Activated CD4-positive, alpha-beta T cell treated with anti-CD3 and anti-CD28 coated beads for 24 hours (primary cell): Measurements from ENCODE around the gene CNPY1.

ENCODE experiments used
- DNase-seq, 2 donors: peaks; one replicate each; pipeline ENCODE4 v3.0.0-alpha.2; 2020; ENCODE audit warnings: low read depth in 2 of 2

CNPY1 gene

DNA sequence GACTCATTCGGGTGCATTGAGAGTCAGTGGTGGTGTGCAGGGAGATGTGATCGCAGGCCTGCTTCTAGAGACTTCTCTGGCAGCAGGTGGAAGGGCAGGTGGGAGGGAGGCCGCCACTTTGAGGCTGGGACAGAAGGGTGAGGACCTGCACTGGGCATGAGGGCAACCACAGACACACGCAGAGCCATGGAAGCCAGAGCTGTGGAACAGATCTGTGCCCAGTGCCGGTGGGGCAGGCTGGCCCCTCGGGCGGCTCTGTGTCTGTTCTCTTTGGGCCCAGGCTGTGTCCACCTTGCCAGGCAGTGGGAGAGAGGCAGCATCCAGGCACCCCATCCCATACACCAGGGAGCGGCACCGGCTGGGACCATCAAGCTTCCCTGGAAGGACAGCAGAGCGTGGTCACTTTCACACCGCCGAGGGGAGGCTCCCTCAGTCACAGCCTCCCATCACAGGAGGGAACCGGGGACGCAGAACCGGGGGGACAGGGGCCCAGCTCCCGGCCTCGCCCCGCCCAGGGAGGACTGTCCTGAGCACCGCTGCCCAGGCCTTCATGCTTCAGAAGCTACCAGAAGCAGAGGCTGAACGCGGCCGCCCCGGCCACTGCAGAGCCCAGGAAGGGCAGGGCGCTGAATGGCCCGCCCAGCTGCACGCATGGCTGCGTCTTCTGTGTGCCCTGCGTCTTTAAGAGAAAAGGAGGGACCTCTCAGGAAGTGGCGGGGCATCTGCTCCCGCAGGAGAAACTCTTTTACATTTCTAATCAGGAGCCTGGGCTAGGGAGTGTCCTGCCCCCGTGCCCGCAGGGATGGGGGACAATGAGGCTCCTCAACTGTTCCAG lies 56.3 kb downstream of the CNPY1 start:
- no peak for DNase-seq

DNA sequence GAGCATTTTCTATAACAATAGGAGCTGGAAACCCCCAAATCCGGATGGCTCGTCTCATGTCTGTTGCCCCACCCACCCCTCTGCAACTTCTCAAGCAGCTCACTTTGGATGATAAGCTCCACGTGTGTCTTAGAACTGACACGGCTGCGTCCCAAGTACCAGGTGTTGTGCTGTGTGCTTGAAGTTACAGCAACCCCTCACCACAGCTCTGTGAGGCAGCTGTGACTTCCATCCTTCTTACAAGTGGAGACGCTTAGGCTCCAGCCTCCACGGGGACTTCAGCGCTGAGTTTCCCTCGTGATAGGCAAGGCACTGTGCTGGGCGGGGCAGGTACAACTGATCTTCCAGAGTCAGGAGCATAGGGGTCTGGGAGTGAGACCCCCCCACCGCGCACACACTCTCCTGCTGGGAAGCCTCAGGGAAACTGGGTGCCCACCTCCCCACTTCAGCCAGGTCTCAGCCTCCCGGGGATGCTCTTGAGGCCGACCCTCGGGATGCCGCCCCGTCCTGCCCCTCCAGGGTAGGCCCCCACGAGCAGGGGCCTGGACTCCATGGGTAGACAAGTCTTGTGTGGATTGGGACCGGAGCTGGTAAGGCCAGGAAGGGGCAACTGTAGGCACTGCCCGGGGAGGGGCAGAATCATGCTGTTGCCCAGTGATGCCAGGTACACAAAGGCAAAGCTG lies 57.1 kb downstream of the CNPY1 start:
- no peak for DNase-seq

GRCh38 chr7:155488483-155489127 lies 57.8 kb downstream of the CNPY1 start:
- DNase-seq, result no peak

DNA sequence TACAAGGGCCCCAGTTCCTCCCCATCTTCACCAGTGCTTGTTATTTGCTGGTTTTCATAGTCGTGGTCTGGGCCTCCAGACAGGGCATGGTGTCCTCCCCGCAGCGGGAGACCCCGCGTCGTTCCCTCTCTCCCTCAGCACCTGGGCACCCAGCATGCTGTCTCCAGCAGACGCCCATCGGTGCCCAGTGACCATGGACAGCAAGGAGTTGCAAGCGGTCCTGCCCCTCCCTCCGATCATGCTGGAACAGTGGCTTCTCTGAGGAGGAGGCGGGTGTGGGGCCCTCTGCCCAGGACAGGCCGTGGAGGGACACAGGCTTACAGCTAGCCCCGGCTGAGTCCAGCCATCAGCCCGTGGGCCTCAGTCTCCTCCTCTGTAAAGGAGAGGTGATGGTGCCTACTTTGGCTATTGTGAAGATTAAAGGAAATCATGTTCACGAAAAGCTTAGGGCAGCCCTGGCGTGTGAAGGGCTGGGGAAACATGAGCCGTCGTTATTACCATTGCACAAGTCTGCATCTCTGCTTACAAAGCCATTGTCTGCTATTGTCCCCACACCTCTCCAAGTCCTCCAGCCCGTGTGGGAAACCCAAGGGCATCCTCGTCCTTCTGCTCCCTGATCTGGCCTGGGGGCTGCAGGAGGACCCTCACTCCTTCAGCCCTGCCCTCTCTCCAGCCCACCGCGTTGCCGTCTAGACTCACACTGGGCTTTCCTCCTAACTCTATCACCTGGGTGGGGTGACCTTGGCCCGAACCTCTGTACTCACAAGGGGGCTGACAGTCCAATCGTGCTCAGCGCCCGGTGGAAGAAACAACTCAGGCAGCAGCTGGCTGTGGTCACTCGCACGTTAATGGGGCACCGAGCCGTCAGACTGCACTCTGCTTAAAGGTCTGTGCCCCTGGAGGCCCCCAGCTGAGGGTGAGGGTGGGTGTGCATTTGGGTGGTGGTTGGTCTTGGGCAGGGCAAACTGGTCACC lies 58.6 kb downstream of the CNPY1 start:
- no peak for DNase-seq

GRCh38 chr7:155486783-155487508 lies 59.4 kb downstream of the CNPY1 start:
- DNase-seq, result no peak

DNA sequence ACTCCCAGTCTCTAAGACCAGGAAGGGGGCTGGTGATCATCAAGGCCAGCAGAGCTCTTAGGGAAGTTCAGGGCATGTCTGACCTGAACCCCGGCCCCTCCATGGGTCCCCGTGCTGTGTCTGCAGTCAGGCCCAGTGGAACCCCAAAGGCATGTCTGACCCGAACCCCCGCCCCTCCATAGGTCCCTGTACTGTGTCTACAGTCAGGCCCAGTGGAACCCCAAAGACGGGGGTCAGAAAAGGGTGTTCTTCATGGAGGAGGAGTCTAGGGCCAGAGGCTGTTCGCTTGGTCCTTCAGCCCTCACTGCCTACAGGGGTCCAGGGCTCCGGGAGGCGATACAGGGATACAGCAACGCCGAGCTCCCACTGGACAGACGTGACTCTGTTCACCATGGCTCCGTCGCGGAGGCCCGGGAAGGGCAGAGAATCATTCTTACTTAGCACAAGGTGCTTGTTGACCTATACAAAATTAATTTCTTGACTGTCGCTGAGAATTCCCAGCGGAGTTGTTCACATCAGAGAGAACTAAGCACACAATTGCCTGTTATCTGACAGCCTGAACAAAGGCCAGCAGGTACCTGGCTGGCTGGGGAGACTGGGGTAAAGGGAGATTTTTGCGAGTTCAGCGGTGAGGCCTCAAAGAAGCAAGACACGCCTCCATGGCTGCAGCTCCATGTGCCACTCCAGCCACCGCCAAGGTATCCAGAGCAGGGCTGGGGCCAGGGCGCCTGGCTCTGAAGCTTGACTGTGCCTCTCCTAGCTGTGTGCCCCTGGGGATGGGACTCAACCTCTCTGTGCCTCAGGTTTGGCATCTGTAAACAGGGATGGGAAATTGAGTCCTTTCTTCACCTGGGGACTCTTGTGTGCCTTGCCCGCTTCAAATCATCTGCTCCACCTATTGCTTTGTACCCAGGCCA lies 61.6 kb downstream of the CNPY1 start:
- DNase-seq, result no peak

GRCh38 chr7:155483868-155484325 lies 62.5 kb downstream of the CNPY1 start:
- no peak for DNase-seq

GRCh38 chr7:155483245-155483644 lies 63.1 kb downstream of the CNPY1 start:
- DNase-seq, result no peak

- DNase-seq, result no peak
These were observed 63.7 kb downstream of the CNPY1 start for GRCh38 chr7:155482511-155483183.

GRCh38 chr7:155481764-155482163 lies 64.6 kb downstream of the CNPY1 start:
- DNase-seq, result no peak

DNA sequence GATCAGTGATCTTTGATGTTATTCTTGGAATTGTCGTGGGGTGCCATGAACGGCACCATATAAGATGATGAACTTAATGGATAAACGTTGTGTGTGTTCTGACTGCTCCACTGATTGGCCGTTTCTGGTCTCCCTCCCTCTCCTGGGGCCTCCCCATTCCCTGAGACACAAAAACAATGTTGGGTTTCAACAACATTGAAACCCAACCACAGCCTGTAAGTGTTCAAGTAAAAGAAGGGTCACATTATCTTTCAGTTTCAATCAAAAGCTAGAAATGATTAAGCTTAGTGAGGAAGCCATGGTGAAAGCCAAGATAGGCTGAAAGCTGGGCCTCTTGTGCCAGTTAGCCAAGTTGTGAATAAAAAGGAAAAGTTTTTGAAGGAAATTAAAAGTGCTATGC lies 68.9 kb downstream of the CNPY1 start:
- no peak for DNase-seq

DNA sequence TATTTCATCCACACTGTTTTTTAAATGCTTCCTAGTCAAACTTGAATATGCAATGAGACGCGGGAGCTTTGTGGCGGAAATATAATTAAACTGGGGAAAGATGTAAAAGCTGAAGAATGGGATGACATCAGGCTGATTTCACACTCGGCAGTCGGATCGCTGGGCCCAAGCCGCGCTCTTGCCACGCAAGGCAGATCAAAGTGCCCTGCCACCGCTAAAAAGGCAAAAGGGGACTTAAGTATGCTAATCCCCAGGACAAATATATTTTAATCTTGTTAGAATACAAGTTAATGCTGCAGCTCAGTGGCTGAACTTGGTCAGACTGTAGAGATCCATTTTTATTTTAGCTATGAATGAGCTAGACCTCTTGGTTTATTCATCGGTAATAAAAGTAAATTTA lies 74.6 kb downstream of the CNPY1 start:
- DNase-seq, result no peak

- DNase-seq, result no peak
These were observed 75.4 kb downstream of the CNPY1 start for GRCh38 chr7:155470686-155471638.

- no peak for DNase-seq
These were observed 76.2 kb downstream of the CNPY1 start for GRCh38 chr7:155470186-155470487.

- DNase-seq, result no peak
These were observed 76.8 kb downstream of the CNPY1 start for GRCh38 chr7:155469311-155470185.

DNA sequence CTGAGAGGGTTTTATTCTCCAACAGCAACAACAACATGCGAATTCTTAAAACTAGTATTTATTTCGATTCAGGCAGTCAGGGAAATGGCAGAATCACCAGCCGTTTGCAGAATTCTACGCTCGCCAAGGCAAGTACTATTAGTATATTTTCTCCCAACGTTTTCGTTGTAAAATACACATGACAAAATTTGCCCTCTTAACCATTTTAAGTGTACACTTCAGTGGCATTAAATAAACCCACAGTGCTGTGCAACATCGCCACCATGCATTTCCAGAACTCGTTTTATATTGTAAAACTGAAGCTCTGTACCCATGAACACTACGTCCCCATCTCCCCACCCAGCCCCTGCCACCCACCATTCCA lies 77.6 kb downstream of the CNPY1 start:
- no peak for DNase-seq
